Activated naive CD8-positive, alpha-beta T cell (primary cell): Measurements from ENCODE around the gene NLK.

Source experiments
- H3K27ac Mint-ChIP-seq: one replicate; pipeline ENCODE4 v1.8.0; 2021; ENCODE audit warnings: mixed read lengths
- H3K27me3 Mint-ChIP-seq: one replicate; pipeline ENCODE4 v1.8.0; 2021; ENCODE audit warnings: mixed read lengths
- H3K36me3 Mint-ChIP-seq: one replicate; pipeline ENCODE4 v1.8.0; 2021; ENCODE audit warnings: mixed read lengths
- H3K4me1 Mint-ChIP-seq: one replicate; pipeline ENCODE4 v1.8.0; 2021; ENCODE audit warnings: low read depth, mixed read lengths
- H3K4me3 Mint-ChIP-seq: one replicate; pipeline ENCODE4 v1.8.0; 2021; ENCODE audit warnings: mild to moderate bottlenecking, mixed read lengths
- H3K9me3 Mint-ChIP-seq: one replicate; pipeline ENCODE4 v1.8.0; 2021; ENCODE audit warnings: low read depth, mixed read lengths

Gene NLK

GRCh38 chr17:28046034-28046825, 3.8 kb downstream of the NLK start:
- Mint-ChIP-seq H3K27ac (no peak overlapping the region), H3K27me3 (no peaks in the 10 kb centered on the region), H3K36me3 (peaks cover 12% of the 10 kb centered on the region), H3K9me3 (no peaks in the 10 kb centered on the region), H3K4me3 (peak overlapping the region; percentile 36), H3K4me1 (peaks cover 83% of the 10 kb centered on the region)

- Mint-ChIP-seq H3K9me3 (no peaks in the 10 kb centered on the region), H3K36me3 (peaks cover 12% of the 10 kb centered on the region), H3K27ac (no peak overlapping the region), H3K4me3 (peak overlapping the region; percentile 18), H3K27me3 (no peaks in the 10 kb centered on the region), H3K4me1 (peaks cover 81% of the 10 kb centered on the region)
These were observed 5.3 kb downstream of the NLK start for GRCh38 chr17:28047806-28048205.

GRCh38 chr17:28049071-28049470, 6.6 kb downstream of the NLK start:
- H3K36me3 Mint-ChIP-seq = peaks cover 14% of the 10 kb centered on the region
- H3K4me3 Mint-ChIP-seq = no peak overlapping the region
- H3K27ac Mint-ChIP-seq = no peak overlapping the region
- H3K27me3 Mint-ChIP-seq = no peaks in the 10 kb centered on the region
- no peaks in the 10 kb centered on the region for H3K9me3 Mint-ChIP-seq
- H3K4me1 Mint-ChIP-seq = peaks cover 80% of the 10 kb centered on the region

GRCh38 chr17:28053044-28053670, 10.7 kb downstream of the NLK start:
- Mint-ChIP-seq H3K4me3 (peak overlapping the region; percentile 11), H3K4me1 (peaks cover 63% of the 10 kb centered on the region), H3K36me3 (peaks cover 10% of the 10 kb centered on the region), H3K9me3 (no peaks in the 10 kb centered on the region), H3K27me3 (no peaks in the 10 kb centered on the region), H3K27ac (no peak overlapping the region)

- H3K4me1 Mint-ChIP-seq = peaks cover 60% of the 10 kb centered on the region
- H3K9me3 Mint-ChIP-seq = no peaks in the 10 kb centered on the region
- no peaks in the 10 kb centered on the region for H3K27me3 Mint-ChIP-seq
- H3K4me3 Mint-ChIP-seq = no peak overlapping the region
- no peak overlapping the region for H3K27ac Mint-ChIP-seq
- H3K36me3 Mint-ChIP-seq = peaks cover 10% of the 10 kb centered on the region
These were observed 11.2 kb downstream of the NLK start for GRCh38 chr17:28053725-28054124.

GRCh38 chr17:28055546-28056275, 13.2 kb downstream of the NLK start:
- Mint-ChIP-seq H3K4me1 (peaks cover 44% of the 10 kb centered on the region), H3K4me3 (no peak overlapping the region), H3K9me3 (no peaks in the 10 kb centered on the region), H3K27ac (no peak overlapping the region), H3K36me3 (peaks cover 4% of the 10 kb centered on the region), H3K27me3 (no peaks in the 10 kb centered on the region)

- Mint-ChIP-seq H3K27me3 (no peaks in the 10 kb centered on the region), H3K4me1 (peaks cover 46% of the 10 kb centered on the region), H3K4me3 (no peak overlapping the region), H3K36me3 (peaks cover 4% of the 10 kb centered on the region), H3K27ac (no peak overlapping the region), H3K9me3 (no peaks in the 10 kb centered on the region)
These were observed 13.8 kb downstream of the NLK start for GRCh38 chr17:28056276-28056620.

- H3K4me3 Mint-ChIP-seq = no peak overlapping the region
- H3K36me3 Mint-ChIP-seq = peaks cover 6% of the 10 kb centered on the region
- no peaks in the 10 kb centered on the region for H3K27me3 Mint-ChIP-seq
- peak overlapping the region; percentile 4 for H3K27ac Mint-ChIP-seq
- peaks cover 40% of the 10 kb centered on the region for H3K4me1 Mint-ChIP-seq
- H3K9me3 Mint-ChIP-seq = no peaks in the 10 kb centered on the region
These were observed 15.3 kb downstream of the NLK start for GRCh38 chr17:28057731-28058246.

GRCh38 chr17:28059675-28060074, 17.2 kb downstream of the NLK start:
- Mint-ChIP-seq H3K4me3 (no peak overlapping the region), H3K27ac (no peak overlapping the region), H3K27me3 (no peaks in the 10 kb centered on the region), H3K9me3 (no peaks in the 10 kb centered on the region), H3K36me3 (peaks cover 4% of the 10 kb centered on the region), H3K4me1 (peaks cover 36% of the 10 kb centered on the region)

GRCh38 chr17:28065706-28066105, 23.2 kb downstream of the NLK start:
- Mint-ChIP-seq H3K4me3 (no peak overlapping the region), H3K9me3 (no peaks in the 10 kb centered on the region), H3K4me1 (peaks cover 28% of the 10 kb centered on the region), H3K36me3 (peaks cover 11% of the 10 kb centered on the region), H3K27ac (no peak overlapping the region), H3K27me3 (no peaks in the 10 kb centered on the region)

- Mint-ChIP-seq H3K4me1 (peaks cover 47% of the 10 kb centered on the region), H3K9me3 (peaks cover 4% of the 10 kb centered on the region), H3K4me3 (no peak overlapping the region), H3K27me3 (no peaks in the 10 kb centered on the region), H3K36me3 (peaks cover 16% of the 10 kb centered on the region), H3K27ac (no peak overlapping the region)
These were observed 26.6 kb downstream of the NLK start for GRCh38 chr17:28069061-28069460.

GRCh38 chr17:28071179-28071578, 28.7 kb downstream of the NLK start:
- Mint-ChIP-seq H3K36me3 (peaks cover 14% of the 10 kb centered on the region), H3K4me3 (no peak overlapping the region), H3K4me1 (peaks cover 54% of the 10 kb centered on the region), H3K9me3 (peaks cover 4% of the 10 kb centered on the region), H3K27ac (no peak overlapping the region), H3K27me3 (no peaks in the 10 kb centered on the region)

- Mint-ChIP-seq H3K4me1 (peaks cover 60% of the 10 kb centered on the region), H3K9me3 (peaks cover 4% of the 10 kb centered on the region), H3K4me3 (peak overlapping the region; percentile 17), H3K36me3 (peaks cover 13% of the 10 kb centered on the region), H3K27ac (peak overlapping the region; percentile 62), H3K27me3 (no peaks in the 10 kb centered on the region)
These were observed 29.6 kb downstream of the NLK start for GRCh38 chr17:28071891-28072606.

GRCh38 chr17:28072936-28073533, 30.6 kb downstream of the NLK start:
- Mint-ChIP-seq H3K27ac (no peak overlapping the region), H3K4me1 (peaks cover 62% of the 10 kb centered on the region), H3K9me3 (peaks cover 4% of the 10 kb centered on the region), H3K27me3 (no peaks in the 10 kb centered on the region), H3K4me3 (no peak overlapping the region), H3K36me3 (peaks cover 13% of the 10 kb centered on the region)
